Activated T-cell treated with anti-CD3 and anti-CD28 coated beads, Interleukin-2, amount 50 U/mL, for 48 hours (primary cell): ENCODE results near the gene LRBA.
"Not testable (repeated sequence)": the region's sequence is repeated elsewhere in the genome, so short reads cannot be mapped to it uniquely, and the experiment has no call there.

Experiments used
- DNase-seq, 2 experiments: peaks; one replicate each; pipeline ENCODE4 v3.0.0-alpha.2; 2020

The LRBA gene

DNA sequence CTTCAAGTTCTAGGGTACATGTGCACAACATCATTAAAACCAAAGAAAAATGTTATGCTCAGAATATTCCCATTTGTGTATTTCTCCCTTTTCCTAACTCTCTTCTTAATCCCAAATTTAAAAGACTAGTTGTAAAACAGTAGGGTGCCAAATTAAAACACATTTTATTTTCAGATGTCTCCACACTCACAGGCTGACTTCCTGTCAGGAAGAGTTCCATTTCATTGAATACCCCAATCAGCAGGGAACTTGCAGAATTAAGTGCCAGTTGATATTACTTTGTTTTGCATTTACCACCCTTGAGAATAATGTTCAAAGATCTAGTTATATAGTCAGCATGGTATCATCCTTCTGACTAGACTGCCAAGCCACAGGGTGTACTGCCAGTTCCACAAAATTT lies 225.2 kb downstream of the LRBA start:
- DNase-seq, result no peak

DNA sequence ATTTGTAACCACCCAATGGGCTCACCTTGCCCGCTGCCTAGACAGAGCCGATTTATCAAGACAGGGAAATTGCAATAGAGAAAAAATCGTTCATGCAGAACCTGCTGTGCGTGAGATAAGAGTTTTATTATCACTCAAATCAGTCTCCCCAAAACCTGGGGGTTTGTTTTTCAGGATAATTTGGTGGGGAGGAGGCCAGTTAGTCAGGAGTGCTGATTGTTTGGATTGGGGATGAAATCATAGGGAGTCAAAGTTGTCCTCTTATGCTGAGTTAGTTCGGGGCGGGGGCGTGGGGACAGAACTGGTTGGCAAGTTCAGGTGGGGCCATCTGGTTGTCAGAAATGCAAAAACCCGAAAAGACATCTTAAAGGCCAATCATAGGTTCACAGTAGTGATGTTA lies 230.1 kb downstream of the LRBA start:
- no peak for DNase-seq

DNA sequence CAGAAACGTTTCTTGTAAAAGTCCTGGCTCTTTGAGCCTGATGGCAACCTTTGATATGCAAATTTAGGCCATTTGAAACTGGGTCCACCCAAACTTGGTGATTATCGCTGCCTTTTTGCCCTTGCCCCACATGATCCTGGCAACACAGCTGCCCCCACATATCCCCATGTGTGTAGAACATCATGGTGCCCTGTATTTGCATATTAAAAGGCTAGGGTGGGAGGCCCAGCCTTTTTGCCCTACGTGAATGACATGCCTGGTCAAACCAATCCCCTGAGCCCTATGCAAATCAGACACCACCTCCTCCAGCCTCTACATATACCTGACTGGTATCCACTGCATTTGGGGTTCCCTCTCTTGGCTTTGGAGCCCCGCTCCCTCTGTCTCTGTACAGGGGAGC lies 230.8 kb downstream of the LRBA start:
- no peak for DNase-seq

DNA sequence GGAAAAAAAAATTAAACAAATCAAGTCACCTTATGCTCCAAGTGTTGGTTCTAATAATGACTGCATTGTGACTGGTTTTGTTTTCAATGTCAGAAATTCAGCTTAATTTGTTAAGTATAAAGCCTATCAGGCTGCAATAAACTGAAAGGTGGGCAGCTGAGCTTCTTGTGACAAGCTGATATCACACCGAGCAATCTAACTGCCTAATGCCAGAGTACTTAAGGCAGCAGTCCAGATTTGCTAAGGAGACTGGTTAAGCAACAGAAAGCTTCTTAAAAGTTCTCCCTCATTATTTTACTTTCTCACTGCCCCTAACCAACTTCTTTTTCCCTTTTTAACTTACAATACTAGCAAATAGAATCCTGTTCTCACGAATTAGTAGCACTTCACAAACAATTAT lies 232.2 kb downstream of the LRBA start:
- DNase-seq, result no peak

DNA sequence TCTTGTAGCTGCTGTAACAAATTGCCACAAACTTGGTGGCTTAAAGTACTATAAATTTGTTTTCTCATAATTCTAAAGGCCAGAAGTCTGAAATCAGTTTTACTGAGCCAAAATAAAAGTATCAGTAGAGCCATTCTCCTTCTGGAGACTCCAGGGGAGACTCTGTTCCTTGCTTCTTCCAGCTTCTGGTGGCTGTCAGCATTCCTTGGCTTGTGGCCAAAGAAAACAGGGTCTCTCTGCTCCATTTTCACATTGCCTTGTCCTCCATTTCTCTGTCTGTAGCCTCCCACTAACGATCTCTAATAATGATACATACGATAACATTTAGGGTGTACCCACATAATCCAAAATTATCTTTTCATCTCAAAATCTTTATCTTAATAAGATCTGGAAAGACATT lies 232.8 kb downstream of the LRBA start:
- no peak for DNase-seq

DNA sequence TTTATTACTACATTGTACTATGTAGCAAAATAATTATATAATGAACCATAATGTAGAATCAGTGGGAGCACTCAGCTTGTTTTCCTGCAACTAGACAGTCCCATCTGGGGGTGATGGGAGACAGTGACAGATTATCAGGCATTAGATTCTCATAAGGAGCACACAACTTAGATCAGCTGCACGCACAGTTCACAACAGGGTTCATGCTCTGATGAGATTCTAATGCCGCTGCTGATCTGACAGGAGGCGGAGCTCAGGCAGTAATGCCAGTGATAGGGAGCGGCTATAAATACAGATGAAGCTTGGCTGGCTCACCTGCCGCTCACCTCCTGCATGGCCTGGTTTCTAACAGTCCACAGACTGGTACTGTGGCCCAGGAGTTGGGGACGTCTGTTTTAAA lies 233.9 kb downstream of the LRBA start:
- no peak for DNase-seq

DNA sequence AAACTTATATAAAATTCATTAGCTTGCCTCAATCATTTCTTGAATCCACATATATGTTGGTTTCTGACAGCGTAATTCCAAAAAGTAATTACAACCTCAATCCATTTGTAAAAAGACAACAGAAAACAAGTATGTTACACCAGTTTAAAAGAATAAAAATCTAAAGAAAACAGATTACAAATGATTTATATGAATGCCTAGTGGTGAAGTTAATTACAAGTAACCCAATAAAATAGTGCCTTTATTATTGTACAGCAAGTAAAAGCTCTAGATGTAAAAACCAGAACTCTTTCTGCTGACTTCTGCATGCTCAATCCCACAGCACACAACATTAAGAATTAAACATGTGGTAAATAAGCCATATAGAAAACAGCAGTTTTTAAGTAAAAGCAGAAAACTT lies 235.4 kb downstream of the LRBA start:
- DNase-seq, result no peak

DNA sequence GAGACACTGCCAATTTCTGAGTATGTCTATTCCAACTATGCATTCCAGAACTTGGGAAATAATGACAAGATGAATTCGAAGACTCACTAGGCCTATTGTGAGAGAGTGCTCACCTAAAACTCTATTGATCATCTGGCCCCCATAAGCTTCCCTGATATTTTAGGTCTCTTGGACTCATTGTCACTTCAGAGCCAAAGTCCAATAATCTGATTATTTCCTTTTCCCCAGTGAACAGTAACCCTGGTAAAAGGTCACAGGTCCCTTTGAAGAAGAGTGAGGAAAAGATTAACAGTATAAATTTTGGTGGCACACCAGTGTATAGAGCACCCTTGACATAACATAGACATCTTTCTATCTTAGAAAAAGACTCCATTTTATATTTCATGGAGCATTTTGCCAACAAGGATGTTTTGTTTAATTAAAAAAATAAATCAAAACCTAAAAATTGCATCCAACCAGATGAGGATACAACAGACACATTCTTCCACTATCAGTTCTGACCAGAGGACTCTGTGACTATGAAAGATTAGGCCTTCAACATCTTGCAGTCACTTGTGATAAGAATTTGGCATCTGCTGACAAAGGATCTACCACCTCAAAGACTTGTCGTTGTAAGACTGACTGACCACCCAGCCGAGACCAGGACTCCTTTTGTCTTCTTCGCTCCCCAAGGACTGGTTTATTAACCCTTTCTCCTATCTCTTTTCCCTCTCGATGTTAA lies 241.2 kb downstream of the LRBA start:
- DNase-seq, result no peak

DNA sequence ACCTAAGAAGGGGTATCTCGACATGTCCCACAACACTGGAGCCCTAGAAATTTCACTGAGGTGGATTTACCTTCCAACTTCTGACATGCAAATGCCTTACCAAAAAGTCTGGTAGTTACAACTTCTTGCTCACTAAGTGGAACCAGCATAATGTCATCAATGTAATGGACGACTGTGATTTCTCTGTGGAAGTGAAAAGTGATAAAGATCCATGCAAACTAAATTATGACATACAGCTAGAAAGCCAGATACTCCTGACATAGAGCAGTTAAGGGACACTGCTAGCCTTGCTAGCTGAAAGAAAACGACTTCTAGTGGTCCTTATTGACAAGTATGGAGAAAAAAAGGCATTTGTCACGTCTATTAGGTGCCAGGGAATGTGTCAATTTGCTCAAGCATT lies 242.1 kb downstream of the LRBA start:
- DNase-seq, result no peak

DNA sequence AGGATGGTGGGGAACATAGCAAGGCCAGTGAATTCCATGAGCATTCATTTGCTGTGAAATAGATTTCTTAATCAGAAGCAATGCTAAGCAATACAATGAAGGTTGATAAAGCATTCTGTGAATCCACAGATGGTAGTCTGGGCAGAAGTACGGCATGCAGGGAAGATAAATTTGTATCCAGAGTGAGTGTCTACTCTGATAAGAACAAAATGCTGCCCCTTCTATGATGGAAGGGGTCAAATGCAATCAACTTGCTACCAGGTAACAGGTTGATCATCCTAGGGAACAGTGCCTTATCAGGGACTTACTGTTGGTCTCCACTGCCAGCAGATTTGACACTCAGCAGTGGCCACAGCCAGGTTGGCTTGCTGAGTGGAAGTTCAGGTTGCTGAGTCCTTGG lies 243.7 kb downstream of the LRBA start:
- no peak for DNase-seq

DNA sequence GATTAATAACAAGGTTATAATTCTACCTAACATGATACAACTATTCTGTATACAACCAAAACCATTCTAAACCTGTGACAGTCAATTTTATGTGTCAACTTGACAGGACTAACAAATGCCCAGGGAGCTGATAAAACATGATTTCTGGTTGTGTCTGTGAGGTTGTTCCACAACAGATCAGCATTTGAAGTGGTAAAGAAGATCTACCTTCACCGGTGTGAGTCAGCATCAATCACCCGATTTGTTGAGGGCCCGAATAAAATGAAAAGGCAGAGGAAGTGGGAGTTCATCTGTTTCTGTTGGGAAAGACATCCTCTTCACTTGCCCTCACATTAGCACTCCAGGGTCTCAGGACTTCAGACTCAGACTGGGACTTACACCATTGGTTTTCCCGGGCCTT lies 245.2 kb downstream of the LRBA start:
- no peak for DNase-seq

DNA sequence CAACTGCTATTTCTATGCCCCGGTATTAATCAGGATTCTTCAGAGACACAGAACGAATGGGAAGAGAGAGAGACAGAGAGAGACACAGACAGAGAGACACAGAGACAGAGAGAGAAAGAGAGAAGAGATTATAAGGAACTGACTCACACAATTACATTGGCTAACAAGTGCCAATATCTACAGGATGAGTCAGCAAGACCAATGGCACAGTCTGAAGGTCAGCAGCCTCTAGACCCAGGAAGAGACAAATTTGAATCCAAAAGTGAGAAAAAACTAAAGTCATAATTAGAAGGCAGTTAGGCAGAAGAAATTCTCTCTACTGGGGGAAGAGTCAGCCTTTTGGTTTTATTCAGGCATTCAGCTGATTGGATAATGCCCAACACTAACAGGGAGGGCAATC lies 245.8 kb downstream of the LRBA start:
- DNase-seq, result no peak

DNA sequence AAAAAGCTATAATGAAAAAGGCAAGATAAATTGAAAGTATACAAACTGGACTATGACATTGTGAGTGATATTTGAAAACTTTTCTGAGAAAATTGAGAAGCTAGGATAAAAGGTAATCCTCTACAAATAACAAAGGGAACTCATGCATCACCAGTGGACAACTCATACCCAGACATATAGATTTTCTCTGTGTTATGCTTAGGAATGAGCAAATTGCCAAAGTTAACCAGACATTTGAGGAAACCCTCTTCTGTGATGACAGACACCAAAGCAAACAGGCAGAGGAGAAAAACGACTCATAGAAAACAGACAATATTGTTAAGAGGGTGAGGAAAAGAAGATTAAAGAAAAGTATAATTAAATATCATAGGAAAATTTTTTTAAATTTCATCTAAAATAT lies 246.6 kb downstream of the LRBA start:
- DNase-seq, result no peak

DNA sequence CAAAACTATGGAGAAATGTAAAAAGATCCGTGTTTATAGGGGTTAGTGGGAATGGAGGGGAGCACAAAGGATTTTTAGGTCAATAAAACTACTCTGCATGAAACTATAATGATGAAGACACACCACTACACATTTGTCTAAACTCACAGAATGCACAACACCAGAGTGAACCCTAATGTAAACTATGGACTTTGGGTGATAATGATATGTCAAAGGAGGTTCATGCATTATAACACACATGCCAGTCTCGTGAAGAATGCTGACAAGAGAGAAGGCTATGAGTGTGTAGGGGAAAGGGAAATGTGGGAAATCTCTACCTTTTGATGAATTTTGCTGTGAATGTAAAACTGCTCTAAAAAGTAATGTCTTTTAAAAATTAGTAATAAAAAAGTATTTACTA lies 249.9 kb downstream of the LRBA start:
- no peak for DNase-seq

DNA sequence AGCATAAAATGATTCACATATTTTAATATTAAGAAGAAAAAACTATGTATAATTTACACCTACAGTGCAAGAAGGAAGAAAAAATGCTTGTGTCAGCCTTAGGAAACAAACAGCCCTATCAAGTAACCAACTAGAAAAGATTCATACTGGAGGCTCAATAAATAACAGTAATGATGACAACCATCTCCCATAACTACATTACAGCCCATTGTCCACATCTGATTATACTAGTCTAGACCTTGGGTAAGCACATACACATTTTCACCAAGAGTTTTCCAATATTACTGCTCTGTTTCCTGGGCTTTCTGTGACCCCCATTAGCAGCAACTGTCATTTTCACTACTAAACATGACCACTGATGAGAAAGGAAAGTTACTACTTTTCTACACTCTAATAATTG lies 263.4 kb downstream of the LRBA start:
- DNase-seq, result no peak

DNA sequence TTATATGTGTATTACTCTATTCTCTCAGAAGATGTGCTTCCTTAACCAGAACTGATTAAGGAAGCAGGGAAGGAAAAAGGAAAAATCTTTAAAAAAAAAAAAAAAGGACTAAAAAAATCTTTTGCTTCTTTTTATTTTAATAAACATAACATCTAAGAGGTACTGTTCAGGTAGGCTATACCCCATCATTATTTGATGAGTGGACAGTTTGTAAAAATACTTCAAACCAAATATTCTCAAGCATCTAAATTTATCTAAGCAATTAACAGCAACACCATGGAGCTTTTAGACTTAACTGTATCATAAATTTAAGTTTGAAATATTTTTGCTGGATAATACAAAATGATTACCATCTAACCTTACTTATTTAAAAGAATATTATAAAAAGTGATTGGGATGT lies 264.3 kb downstream of the LRBA start:
- no peak for DNase-seq

DNA sequence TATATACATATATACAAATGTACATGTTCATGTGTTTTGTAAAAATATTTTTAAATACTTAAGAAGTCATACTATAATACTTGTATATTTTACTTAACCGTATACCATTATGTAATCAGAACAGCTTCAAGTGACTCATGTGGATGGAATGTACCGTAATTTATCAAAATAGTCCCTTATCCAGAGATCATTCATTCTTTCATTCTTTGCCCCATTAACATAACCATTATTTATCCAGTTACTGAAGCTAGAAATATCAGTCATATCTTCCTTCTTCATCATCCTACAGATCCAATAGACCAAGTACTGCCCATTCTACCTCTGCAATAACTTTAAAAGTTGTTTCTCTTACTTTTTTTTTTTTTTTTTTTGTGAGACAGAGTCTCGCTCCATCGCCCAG lies 268.9 kb downstream of the LRBA start:
- DNase-seq, result no peak

DNA sequence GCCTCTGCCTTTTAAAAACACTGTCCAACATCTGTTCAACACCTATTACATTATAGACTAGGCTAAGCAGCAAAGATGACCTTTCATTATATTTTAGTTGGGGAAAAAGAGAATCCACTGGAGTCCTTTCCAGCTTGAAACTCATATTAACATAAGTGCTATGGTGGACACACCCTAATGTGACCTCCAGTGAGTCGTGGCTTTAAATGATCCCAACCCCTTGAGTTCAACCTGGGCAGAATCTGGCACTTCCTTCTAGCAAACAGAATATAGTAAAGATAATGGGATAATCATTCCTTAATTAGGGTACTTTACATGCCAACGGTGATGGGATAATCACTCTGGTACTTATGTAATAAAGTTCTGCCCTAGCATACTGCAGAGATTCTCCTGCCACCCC lies 270.5 kb downstream of the LRBA start:
- DNase-seq, result no peak

DNA sequence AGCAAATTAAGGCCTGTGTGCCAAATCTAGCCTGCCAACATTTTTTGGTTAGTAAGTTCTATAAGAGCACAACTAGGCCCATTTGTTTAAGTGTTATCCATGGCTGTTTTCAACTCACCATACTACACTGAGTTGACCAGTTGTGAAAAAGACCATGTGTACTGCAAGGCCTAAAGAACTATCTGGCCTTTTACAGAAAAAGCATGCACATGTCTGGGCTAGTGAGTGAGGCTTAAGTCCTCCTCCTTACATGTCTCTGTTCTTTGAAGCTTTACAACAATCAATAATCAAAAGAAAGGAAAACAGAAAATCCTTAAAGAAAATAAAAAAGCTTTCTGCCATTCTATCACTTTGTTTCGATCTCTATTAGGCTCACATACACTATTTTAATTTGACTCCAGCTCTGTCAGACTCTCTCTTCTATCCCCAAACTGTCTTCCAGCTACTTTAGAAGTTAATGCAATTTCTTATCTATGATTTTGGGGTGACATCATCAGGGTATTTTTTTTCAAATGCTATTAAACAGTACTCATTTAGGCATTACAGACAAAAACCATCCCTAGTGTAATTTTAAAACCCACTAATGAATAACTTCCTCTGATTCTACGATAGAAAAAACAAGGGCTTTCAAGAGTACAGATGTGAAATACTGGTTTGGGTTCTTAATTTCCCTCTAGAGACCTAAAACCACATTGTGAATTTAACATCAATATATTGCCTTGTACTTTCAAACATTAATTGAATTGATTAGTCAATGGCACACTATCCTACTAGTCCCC lies 271.3 kb downstream of the LRBA start:
- DNase-seq, result no peak

DNA sequence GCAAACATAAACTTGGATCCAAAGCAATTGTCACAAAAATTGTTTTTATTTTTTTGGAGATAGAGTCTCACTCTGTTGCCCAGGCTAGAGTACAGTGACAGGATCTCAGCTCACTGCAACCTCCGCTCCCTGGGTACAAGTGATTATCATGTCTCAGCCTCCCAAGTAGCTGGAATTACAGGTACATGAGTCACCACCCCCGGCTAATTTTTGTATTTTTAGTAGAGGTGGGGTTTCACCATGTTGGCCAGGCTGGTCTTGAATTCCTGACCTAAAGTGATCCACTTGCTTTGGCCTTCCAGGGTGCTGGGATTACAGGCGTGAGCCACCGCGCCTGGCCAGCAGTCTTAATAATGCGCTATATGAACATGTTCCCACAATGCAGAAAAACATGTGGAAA lies 272.2 kb downstream of the LRBA start:
- not testable (repeated sequence) for DNase-seq

DNA sequence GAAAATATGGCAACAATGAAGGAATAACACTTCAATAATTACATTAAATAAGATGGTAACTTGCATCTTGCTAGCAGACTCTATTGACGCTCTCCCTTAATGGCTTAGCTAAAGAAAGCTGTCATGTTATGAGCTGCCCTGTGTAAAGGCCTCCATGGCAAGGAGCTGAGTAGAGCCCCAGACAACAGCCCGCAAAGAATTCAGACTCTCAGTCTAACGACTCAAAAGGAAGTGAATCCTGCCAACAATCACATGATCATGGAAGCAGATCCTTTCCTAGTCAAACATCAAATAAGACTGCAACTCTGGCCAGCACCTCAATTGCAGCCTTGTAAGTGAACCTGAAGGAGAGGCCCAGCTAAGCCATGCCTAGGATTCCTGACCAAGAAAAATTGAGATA lies 275.5 kb downstream of the LRBA start:
- DNase-seq, result no peak

DNA sequence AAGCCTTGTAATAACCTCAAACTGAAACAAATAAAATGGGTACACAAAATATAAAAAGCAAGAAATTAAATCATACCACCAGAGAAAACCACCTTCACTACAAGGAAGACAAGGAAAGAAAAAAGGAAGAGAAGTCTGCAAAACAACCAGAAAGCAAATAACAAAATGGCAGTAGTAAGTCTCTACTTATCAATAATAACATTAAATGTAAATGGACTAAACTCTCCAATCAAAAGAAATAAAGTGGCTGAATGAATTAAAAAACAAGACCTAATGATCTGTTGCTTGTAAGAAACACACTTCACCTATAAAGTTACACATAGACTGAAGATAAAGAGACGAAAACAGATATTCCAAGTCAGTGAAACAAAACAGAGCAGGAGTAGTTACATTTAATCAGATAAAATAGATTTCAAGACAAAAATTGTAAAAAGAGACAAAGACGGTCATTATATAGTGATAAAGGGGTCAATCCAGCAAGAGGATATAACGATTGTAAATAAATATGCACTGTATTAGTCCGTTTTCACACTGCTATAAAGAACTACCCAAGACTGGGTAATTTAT lies 289.0 kb downstream of the LRBA start:
- no peak for DNase-seq

DNA sequence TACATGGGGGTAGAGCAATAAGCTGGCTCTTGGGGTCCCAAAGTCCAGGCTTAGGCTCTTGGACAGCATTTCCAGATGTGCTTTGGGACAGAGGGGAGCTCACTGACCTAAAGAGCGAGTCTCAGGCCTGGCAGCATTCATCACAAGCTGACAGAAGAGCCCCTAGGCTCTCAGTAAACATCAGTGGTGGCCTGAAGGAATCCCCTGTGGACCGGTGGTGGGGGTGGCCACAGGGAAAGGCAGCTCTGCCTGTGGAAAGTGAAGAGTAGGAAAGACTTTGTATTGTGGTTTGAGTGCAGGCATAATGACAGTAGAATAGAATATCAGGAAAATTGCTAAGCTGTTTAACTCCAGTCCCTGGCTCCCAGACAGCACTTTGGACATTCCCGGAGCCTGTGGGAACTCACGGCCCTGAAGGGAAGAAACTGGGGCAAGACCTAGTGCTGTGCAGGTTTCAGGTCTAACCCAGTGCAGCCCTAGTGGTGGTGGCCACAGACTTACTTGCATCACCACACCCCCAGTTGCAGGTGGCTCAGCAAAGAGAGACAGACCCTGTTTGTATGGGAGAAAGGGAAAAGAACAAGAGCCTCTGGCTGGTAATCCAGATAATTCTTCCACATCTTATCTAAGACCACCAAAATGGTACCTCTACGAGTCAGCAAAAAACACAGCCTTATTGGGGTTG lies 291.2 kb downstream of the LRBA start:
- no peak for DNase-seq

DNA sequence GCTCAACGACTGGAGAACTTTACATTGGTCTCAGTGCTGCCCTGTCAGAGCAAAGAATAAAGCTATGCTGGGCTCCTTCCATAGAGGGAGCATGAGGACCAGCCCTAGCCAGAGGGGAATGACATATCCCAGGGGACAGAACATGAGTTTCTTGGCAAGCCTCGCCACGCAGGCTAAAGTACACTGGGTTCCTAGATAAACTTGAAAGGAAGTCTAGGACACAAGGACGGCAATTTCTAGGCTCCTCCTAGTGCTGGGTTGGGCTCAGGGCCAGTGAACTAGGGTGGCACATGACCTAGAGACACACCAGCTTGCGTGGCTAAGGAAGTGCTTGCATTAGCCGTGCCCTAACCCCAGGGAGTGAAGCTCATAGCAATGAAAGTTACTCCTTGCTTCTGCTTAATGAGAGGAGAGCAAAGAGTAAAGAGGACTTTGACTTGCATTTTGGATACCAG lies 292.1 kb downstream of the LRBA start:
- no peak for DNase-seq
